Measurements from ENCODE around the gene SYNGR4. TPM values are rescaled to one million over a fixed set of nuclear protein-coding genes. Genes with fewer than 3 reads are reported as not detected.
"Not testable (repeated sequence)": the region's sequence is repeated elsewhere in the genome, so short reads cannot be mapped to it uniquely, and the experiment has no call there.

Gene SYNGR4
- total RNA-seq, 1 donor from 2014 or later: not detected

DNA sequence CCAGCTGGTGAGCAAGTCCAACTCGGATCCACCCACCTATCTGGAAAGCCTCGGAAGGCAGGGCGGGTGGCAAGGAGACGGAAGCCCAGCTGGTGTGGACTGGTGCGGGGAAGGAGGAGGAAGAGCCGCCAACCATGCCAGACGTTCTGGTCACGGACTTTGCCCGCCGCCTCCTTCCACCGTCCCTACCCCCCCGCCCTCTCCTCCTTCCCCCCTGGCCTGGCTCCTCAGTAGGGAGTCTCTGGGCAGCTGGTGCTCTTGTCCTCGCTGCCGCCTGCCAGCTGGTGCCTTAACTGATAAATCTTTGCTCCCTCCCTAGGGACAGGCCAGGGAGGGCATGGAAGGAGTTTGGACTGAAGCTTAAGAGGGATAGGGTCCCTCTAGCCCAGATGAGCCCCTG is 4.8 kb downstream of the SYNGR4 start:
- no peaks in the 10 kb centered on the region for H3K9me3 Mint-ChIP-seq
- Histone ChIP-seq H2AFZ (replicated peaks) (no peak overlapping the region), H3K9ac (no peak overlapping the region), H3K4me1 (no peaks in the 10 kb centered on the region), H3K4me3 (no peak overlapping the region), H3K36me3 (no peaks in the 10 kb centered on the region), H3K79me2 (ENCODE audit: low read depth) (no peaks in the 10 kb centered on the region), H3K9me3 (ENCODE audit: low read depth) (no peaks in the 10 kb centered on the region), H3F3A (ENCODE audit: low read depth) (peaks cover 7% of the 10 kb centered on the region), H3K27me3 (no peaks in the 10 kb centered on the region), H3K27ac (no peak overlapping the region), H4K20me1 (ENCODE audit: low read depth) (no peaks in the 10 kb centered on the region), H3K4me2 (no peak overlapping the region)
- H3K4me1 Mint-ChIP-seq: peaks cover 26% of the 10 kb centered on the region
- peaks cover 13% of the 10 kb centered on the region for H3K27me3 Mint-ChIP-seq (ENCODE audit: insufficient read depth, low read depth)
- H3K4me3 Mint-ChIP-seq: no peak overlapping the region
- DNase-seq (ENCODE audit: low spot score): no peak
- TF ChIP-seq EZH2phosphoT487 (IDR thresholded peaks at IDR 0.05) (no peak), EZH2 (IDR thresholded peaks at IDR 0.05) (no peak)
- TF ChIP-seq, protein P1, sequence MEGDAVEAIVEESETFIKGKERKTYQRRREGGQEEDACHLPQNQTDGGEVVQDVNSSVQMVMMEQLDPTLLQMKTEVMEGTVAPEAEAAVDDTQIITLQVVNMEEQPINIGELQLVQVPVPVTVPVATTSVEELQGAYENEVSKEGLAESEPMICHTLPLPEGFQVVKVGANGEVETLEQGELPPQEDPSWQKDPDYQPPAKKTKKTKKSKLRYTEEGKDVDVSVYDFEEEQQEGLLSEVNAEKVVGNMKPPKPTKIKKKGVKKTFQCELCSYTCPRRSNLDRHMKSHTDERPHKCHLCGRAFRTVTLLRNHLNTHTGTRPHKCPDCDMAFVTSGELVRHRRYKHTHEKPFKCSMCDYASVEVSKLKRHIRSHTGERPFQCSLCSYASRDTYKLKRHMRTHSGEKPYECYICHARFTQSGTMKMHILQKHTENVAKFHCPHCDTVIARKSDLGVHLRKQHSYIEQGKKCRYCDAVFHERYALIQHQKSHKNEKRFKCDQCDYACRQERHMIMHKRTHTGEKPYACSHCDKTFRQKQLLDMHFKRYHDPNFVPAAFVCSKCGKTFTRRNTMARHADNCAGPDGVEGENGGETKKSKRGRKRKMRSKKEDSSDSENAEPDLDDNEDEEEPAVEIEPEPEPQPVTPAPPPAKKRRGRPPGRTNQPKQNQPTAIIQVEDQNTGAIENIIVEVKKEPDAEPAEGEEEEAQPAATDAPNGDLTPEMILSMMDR (IDR thresholded peaks at IDR 0.05): no peak
- H3K27ac Mint-ChIP-seq: peak overlapping the region; percentile 35
- H3K36me3 Mint-ChIP-seq: no peaks in the 10 kb centered on the region

DNA sequence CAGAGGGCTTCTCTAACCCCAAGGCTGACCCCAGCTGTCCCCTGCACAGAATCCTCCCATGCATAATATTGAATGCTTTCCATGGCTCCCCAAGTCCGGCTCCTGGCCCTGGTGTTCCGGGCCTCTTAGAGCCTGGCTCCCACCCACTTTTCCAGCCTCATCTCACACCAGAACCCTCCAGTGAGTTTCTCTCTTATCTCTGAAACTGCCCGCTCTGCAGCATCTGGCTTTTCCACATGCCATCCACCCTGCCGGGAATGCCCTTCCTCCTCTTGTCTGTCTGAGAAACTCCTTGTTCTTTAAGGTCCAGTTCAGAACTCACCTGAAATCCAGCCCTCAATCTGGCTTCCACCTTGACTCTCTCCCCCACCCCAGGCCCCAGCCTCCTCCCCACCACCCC is 6.8 kb downstream of the SYNGR4 start:
- no peaks in the 10 kb centered on the region for H3K9me3 Mint-ChIP-seq
- DNase-seq (ENCODE audit: low spot score): no peak
- H3K4me3 Mint-ChIP-seq: no peak overlapping the region
- peak overlapping the region; percentile 74 for H3K27ac Mint-ChIP-seq
- Histone ChIP-seq H3K4me1 (no peaks in the 10 kb centered on the region), H3K9ac (no peak overlapping the region), H3K79me2 (ENCODE audit: low read depth) (no peaks in the 10 kb centered on the region), H3K36me3 (no peaks in the 10 kb centered on the region), H3K27me3 (no peaks in the 10 kb centered on the region), H4K20me1 (ENCODE audit: low read depth) (no peaks in the 10 kb centered on the region), H3K4me3 (no peak overlapping the region), H3K27ac (no peak overlapping the region), H3F3A (ENCODE audit: low read depth) (peaks cover 1% of the 10 kb centered on the region), H2AFZ (replicated peaks) (no peak overlapping the region), H3K9me3 (ENCODE audit: low read depth) (no peaks in the 10 kb centered on the region), H3K4me2 (no peak overlapping the region)
- H3K27me3 Mint-ChIP-seq (ENCODE audit: insufficient read depth, low read depth): peaks cover 10% of the 10 kb centered on the region
- no peak for TF ChIP-seq EZH2phosphoT487 (IDR thresholded peaks at IDR 0.05)
- TF ChIP-seq, protein P1 (IDR thresholded peaks at IDR 0.05): no peak
- TF ChIP-seq EZH2 (IDR thresholded peaks at IDR 0.05): no peak
- peaks cover 31% of the 10 kb centered on the region for H3K4me1 Mint-ChIP-seq
- no peaks in the 10 kb centered on the region for H3K36me3 Mint-ChIP-seq

DNA sequence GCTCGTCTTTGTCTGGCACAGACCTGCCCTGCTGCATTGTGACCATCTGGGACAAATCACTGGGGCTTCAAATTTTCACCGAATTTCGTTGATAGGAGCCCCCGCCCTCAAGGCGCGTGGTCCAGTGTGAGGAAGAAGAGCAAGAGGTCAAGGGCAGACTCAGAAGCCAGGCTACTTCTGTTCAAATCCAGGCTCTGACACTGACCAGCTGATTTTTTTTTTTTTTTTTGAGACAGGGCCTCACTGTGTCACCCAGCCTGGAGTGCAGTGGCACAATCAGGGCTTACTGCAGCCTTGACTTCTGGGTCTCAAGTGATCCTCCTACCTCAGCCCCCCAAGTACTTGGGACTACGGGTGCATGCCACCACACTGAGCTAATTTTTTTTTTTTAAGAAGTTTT is 7.2 kb downstream of the SYNGR4 start:
- Histone ChIP-seq H3K27ac (no peak overlapping the region), H2AFZ (replicated peaks) (no peak overlapping the region), H3K4me1 (no peaks in the 10 kb centered on the region), H4K20me1 (ENCODE audit: low read depth) (no peaks in the 10 kb centered on the region), H3K9ac (no peak overlapping the region), H3F3A (ENCODE audit: low read depth) (no peaks in the 10 kb centered on the region), H3K9me3 (ENCODE audit: low read depth) (no peaks in the 10 kb centered on the region), H3K4me3 (no peak overlapping the region), H3K4me2 (no peak overlapping the region), H3K36me3 (no peaks in the 10 kb centered on the region), H3K27me3 (no peaks in the 10 kb centered on the region), H3K79me2 (ENCODE audit: low read depth) (no peaks in the 10 kb centered on the region)
- H3K4me3 Mint-ChIP-seq: no peak overlapping the region
- H3K4me1 Mint-ChIP-seq: peaks cover 31% of the 10 kb centered on the region
- no peaks in the 10 kb centered on the region for H3K9me3 Mint-ChIP-seq
- peaks cover 9% of the 10 kb centered on the region for H3K27me3 Mint-ChIP-seq (ENCODE audit: insufficient read depth, low read depth)
- TF ChIP-seq EZH2phosphoT487 (IDR thresholded peaks at IDR 0.05) (no peak), EZH2 (IDR thresholded peaks at IDR 0.05) (no peak)
- TF ChIP-seq, protein P1 (IDR thresholded peaks at IDR 0.05): no peak
- no peak for DNase-seq (ENCODE audit: low spot score)
- H3K27ac Mint-ChIP-seq: peak overlapping the region; percentile 74
- H3K36me3 Mint-ChIP-seq: no peaks in the 10 kb centered on the region

DNA sequence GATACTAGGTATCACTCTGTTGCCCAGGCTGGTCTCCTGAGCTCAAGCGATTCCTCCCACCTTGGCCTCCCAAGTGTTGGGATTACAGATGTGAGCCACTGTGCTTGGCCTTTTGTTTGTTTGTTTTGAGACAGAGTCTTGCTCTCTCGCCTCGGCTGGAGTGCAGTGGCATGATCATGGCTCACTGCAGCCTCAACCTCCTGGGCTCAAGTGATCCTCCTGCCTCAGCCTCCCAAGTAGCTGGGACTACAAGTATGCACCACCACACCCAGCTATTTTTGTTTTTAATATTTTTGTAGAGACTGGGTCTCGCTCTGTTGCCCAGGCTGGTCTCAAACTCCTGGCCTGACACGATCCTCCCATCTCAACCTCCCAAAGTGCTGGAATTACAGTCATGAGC is 7.6 kb downstream of the SYNGR4 start:
- H3K27ac ChIP-seq; H3K4me1 ChIP-seq; H3K27me3 ChIP-seq; H2AFZ ChIP-seq (replicated peaks); DNase-seq (ENCODE audit: low spot score); H3K9ac ChIP-seq; H3K4me3 ChIP-seq; H3K4me2 ChIP-seq; H4K20me1 ChIP-seq (ENCODE audit: low read depth); H3K79me2 ChIP-seq (ENCODE audit: low read depth); H3K27ac Mint-ChIP-seq; H3K9me3 Mint-ChIP-seq; H3K4me3 Mint-ChIP-seq; H3F3A ChIP-seq (ENCODE audit: low read depth); H3K36me3 Mint-ChIP-seq; H3K9me3 ChIP-seq (ENCODE audit: low read depth); H3K36me3 ChIP-seq: not testable (repeated sequence)
- Mint-ChIP-seq H3K27me3 (ENCODE audit: insufficient read depth, low read depth) (peaks cover 11% of the 10 kb centered on the region), H3K4me1 (peaks cover 31% of the 10 kb centered on the region)

Data from neural progenitor cell (in vitro differentiated cells).